Measurements from ENCODE around the gene SCTR. TPM values are rescaled to one million over a fixed set of nuclear protein-coding genes. Genes with fewer than 3 reads are reported as not detected.

Gene SCTR
- total RNA-seq, 1 donor from 2014 or later: 1.9 TPM

DNA sequence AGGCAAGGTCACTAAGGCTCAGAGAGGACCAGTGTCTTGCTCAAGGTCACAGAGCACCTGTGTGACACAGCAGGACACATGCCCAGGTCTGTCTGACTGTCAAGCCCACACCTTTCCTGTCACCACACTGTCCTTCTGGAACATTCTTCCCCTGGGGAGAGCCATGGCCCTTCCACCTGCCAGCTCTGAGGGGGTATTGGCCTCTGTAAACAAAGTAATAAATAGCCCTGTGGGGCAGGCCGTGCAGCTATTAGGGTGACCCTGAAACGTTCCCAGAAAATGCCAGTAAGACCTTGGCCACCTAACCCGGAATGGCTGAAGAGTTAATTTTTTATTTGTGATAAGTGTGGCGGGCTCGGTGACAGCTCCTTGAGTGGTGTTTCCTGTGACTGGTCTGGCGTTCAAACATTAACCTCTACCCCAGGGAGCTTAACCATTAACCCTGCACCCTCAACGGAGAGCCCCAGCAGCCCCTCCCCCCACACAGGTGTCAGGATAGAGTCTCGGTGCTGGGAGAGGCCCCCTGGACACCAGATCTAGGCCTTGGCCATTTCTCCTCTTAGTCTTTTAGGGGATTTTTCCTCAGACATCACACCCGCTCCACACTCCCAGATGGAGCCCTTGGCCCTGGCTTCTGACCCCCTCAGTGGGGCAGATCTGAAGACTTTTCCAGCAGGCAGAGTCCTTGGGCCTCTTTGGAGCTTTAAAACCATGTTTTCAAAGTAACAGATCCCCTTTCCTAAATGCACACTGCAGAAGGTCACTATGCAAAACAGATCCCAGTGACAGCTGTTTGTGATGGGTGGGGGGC lies 36.6 kb downstream of the SCTR start:
- DNase-seq (ENCODE audit: low spot score): no peak

DNA sequence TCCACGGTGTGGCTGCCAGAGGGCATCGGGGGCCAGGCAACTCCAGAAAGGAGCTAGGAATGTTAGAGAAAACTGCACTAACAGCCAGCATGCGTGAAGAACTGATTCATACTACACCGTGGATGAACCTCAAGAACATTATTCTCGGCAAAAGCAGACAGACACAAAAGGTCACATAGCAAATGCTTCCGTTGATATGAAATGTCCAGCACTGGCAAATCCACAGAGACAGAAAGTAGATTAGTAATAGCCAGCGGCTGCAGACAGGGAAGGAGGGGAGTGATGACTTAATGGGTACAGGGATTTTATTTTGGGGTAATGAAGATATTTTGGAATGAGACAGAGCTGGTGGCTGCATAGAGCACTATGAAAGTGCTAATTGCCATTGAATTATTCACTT lies 37.4 kb downstream of the SCTR start:
- no peak for DNase-seq (ENCODE audit: low spot score)

DNA sequence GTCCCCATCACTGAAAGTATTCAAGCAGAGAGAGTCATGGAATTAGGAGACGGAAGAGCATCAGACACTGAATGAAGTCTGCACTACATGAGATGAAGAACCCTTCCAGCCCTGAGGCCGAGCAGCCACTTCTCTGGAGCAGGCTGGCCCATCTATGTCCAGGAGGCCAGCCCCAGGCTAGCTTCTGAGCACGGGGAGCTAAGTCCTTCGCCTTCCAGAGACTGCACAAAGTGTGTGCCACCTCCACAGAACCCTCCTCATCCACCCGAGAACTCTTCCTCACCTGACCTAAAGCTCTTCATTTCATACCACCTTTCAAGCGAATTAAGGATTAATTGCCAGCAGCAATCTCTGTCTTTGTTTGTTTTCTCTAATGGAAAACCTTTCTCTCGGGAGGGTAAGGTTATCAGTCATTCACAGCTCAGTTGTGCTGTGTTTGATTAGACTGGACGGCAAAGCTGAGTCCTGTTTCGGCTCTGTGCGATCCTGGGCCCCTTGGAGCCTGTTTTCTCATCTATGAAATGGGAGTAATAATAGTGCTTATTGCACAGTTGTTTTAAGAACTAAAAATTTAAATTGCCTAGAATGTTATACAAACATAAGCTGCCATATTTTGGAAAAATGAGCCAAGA lies 38.0 kb downstream of the SCTR start:
- DNase-seq (ENCODE audit: low spot score): no peak

DNA sequence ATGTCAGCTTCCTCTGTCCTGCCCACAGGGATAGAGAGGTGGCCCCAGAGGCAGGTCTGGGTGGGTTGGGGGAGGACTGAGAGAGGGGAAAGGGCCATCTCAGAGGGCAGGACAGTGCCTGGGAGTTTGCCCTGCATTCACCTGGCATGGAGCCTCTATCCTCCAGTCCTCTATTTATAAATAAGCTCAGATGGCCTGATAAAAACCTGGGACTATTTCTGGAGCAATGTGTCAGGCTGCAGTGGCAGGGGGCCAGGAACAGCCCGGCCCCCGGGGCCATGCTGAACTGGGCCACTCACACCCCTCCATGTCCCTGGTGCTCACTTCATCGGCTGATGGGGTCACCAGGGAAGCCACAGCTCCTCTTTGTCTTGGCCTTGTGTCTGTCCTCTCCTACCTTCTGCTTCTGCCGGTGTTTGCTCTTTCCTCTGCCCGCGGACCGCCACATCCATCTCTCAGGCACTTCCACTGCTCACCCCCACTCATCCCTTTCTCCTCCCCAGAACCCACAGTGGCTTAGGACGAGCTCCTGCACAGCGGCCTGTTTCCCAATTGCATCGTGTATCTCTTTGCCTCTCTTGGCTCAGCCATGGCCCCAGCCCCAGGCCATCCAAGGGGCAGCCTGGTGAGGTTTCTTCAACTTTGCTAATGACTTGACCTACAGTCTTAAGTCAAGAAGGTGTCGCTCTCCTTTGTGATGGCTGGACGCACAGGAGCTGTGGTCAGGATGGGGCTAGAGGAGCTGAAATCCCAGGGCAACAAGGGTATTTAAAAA lies 38.8 kb downstream of the SCTR start:
- DNase-seq (ENCODE audit: low spot score): no peak

DNA sequence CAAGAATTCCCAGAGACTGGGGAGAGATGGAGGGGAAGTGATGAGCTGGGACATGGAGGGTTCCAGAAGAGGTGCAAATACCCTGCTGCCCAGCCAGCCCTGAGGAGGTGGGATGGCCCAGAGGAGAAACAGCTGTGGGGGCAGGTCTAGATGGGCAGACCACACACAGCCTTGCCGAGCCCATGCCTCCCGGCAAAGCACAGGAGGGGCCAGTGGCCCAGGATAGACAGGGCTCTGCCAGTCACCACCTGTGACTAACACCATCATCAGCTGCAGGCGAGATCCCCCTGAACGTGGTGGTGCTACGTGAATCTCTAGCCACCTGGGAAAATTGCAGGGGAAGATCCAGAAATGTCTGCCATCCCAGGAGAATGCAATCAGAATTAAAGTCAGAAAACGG lies 39.4 kb downstream of the SCTR start:
- no peak for DNase-seq (ENCODE audit: low spot score)

DNA sequence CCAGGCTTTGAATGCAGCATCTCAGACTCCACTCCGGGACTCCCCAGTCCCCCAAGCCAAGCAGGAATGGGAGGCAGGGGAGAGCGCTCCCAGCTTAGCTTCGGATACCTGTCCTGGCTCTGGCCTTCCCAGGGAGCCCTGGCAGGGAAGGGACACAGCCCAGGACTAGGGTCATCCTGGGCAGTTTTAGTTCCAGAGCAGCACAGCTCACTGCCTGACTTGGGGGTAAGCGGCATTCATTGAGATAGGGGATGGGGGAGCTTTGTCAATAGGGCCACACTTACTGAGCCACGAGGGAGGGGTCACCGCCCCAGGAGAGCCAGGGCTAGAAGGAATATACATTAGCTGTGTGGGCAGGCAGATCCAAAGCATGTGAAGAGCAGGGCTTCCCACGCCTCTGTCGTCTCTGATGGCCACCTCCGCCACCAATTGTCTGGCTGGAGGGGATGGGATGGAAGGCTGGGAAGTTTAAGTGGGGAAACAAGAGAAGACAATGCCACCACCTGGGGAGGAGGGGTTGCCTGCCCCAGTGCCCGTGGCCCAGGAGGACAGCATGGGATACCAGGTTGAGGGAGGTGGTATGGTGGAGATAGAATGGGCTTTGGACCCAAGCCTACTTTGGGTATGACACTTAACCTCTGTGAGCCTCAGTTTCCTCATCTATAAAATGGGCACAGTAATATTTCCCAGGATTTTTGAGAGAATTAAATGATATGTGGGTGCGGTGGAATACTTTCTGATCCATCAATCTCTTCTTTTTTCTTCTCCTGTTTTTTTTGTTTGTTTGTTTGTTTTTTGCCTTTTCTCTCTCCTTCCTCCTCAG lies 40.2 kb downstream of the SCTR start:
- DNase-seq (ENCODE audit: low spot score): no peak

DNA sequence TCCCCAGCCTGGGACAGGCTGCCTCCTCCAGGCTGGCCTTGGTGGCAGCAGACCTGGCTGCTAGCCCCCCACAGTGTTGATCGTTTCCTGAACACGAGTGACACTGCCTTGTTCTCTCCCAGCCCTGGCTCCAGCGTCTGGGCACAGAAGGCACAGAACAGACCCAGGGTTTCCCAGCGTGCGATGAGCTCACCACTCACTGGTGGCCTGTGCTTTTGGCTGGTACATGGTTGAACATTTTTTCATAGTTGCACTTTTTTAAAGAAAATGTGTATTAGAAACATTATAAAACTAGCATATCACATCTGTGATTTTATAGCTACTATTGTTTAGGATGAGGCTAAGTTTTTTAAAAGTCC lies 40.9 kb downstream of the SCTR start:
- no peak for DNase-seq (ENCODE audit: low spot score)

DNA sequence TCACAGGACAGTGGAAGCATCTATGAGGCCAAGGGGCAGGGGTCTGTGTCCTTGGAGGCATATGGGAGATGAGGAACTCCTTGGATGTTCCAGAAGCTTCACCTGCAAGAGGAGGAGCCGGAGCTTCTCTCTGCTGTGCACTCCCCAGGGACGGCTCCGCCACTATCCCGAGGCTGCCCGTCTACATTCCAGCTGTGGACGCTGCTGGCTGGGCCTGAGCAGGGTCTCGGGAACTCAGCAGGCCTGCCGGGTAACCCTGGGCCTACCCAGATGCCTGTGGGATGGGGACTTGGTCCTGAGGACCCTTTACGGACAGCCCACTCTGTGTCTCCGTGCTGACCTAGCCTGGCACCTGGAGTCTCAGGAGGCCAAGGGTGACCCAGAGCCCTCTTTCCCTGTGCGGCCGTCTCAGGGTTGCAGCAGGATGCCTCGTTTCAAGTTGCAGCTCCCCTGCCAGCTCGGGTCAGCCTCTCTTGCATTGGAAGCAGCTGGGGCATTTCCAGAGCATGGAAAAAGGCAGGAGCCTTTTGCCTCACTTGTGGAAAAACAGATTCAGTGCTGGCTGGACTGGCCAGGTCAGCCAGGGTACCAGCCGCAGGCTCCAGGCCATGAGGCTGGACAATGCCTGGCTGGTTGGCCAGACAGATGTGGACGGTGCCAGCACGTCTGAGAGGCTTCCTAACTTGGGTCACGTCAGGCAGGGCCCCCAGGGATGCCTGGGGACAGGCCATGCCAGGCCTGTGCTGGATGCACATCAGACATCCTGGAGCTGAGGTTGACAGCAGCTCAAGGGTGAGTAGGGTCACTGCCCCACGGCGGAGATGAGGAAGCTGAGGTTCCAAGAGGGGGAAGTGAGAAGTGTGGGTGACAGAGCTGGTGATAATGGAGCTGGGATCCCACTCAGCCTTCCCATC lies 41.5 kb downstream of the SCTR start:
- DNase-seq (ENCODE audit: low spot score): no peak

DNA sequence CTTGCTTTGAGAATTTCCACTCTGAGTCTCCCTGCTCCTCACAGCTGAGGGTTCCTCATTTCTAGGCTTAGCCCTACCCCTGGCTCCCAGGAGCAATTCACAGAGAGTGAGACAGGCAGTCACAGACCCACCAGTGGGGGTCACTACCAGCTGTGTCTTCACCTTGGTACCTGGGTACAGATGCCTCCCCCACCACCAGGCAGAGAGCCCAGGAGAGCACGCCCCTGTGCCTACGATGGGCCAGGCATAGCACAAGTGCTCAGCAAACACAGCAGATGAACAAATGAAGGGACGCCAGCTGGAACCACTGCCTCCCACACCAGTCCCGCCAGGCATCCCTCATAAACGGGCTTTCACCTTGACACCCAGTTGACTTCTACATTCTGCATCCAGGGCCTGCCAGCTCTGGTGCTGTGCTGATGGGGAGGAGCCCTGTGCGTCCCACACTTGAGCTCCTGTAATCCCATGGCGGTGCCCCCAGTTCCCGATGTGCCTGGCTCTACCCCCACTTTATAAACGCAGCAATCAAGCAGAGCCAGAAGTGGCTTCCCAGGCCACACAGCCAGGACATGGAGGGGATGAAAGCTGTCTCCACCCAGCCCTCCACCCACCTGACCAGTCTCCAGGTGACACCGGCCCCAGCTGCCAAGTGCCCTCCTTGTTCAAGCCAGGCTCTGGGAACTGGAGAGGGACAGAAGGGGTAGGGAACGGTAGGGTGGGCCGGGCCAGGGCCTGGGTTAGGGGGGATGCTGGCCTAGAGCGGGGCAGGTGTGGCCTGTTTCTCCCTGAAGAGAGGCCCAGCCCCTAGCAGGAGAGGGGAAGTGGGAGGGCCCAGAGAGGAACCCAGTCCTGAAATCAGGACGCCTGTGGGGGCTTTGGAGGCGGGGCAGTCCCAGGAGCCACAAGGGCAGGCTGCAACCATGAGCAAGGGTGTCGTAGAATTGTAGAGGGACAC lies 42.5 kb downstream of the SCTR start:
- no peak for DNase-seq (ENCODE audit: low spot score)

DNA sequence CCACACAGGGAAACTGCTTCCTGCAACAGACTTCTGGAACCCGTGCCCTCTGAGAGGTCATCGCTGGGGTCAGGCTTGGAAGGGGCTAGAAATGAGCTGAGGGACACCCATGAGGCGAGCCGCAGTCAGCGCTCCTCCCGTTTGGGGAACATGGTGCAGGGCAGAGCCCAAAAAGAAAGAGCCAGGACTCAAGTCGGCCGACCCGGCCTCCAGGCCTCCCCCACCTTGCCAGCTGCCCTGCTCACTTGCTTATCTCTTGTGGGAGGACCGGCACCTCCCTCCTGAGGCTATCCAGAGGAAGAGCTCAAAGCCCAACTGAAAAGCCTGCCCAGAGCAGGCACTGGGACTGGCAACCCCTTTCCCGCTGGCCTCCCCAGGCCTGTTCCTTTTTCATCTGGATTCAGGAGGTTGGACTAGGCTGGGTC lies 43.6 kb downstream of the SCTR start:
- no peak for DNase-seq (ENCODE audit: low spot score)

DNA sequence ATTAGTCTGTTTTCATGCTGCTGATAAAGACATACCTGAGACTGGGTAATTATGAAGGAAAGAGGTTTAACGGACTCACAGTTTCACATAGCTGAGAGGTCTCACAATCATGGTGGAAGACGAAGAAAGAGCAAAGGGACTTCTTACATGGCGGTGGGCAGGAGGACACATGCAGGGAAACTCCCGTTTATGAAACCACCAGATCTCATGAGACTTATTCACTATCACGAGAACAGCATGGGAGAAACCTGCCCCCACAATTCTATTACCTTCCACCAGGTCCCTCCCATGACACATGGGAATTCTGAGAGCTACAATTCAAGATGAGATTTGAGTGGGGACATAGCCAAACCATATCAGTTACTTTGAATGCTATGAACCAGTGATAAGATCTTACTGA lies 44.1 kb downstream of the SCTR start:
- DNase-seq (ENCODE audit: low spot score): no peak

DNA sequence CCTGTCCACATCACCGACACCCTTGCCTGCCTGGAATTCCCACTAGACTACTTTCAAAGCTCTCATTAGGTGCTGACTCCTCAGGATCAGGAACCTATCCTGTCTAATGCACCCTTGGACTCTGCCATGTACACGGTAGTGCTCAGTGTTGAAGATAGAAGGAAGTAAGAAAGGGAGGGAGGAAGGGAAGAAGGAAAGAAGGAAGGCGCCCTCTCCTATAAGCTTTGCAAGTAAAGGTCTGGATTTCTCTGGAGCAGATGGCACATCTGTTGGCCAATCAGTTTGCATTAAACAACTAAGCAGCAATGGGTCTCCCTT lies 45.3 kb downstream of the SCTR start:
- DNase-seq (ENCODE audit: low spot score): no peak

DNA sequence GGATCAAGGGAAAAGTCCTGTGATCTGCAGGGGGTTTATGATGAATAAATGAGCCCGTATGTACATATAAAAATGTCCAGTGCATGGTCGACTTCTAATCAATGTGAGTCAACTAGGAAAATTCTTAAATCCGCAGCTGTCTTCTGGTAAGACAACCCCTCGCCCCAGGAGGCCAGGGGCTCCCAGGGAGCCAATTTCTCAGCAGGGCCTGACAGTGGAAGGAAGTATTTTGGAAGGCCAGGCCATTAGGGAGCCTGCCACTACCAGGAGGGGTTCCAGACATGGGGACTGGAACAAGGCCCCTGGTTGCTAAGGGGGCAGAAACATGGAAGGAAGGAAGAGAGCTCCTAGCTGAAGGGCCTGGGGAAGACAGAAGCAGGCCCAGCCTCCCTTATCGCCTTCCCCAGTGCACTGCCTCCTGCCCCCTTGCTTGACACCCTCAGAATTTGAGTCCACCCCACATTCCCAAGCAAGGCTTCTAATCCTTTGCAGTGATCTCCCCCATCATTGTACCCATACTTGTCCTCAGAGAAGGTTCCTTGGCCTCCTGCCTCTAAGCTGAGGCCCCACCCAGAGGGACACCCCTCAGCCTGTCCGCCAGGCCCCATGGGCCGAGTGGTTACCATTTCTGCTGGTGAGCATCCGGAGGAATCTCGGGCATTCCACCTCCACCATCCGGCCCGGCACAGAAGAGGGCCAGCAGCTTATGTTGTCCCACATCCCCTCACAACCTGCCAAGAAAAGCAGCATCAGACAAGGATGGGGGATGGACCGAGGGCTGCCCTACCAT lies 45.9 kb downstream of the SCTR start:
- DNase-seq (ENCODE audit: low spot score): no peak

DNA sequence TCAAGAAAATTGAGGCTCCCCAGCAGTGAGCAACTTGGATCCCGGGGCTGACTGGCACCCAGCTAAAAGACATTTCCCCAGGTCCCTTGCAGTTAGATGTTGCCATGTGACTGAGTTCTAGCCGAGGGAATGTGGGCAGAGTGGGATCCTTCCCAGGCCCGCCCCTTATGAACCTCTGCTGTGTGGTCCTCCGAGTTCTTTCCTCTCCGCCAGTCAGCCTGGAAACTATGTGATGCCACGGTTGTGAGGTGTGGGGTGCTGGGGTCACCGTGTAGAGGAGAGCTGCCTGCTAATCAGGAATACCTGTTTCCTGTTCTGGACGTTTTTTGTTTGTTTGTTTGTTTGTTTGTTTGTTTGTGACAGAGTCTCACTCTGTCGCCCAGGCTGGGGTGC lies 47.2 kb downstream of the SCTR start:
- no peak for DNase-seq (ENCODE audit: low spot score)

DNA sequence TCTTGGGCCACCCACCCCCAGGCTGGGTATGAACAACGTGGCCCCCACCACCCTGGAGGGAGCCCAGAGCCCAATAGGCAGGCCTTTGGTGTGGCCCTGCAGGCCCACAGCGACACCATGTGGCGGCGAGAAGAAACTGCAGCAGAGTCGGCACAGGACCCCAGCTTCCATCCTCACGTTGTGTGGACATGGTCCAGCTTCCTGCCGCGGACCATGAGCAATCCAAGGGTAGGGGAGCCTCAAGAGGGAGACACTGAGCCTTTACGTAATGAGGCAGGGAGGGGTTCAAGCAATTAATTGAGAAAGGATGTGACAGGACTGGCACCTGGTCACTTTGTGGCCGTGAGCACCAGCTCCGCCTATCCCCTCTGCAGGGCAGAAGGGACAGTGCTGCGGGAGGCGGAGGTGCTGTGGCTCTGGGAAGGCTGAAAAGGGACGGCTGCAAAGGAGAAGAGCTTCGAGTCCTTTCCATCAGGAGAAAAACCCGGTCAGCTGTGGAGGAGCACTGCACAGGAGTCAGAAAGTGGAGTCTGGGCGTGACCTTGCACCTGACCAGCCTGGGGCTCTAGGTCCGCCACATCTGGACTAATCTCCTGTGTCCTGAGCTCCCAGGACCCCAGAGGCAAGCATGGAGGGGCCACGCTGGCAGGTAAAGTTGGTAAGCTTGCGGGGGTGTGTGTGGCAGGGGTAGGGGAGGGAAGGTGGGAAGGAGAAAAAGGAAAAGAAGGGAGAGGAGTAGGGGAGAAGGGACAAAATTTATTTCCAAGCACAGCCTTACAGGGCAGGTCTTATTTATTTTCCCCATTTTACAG lies 47.8 kb downstream of the SCTR start:
- DNase-seq (ENCODE audit: low spot score): peak; percentile 42

DNA sequence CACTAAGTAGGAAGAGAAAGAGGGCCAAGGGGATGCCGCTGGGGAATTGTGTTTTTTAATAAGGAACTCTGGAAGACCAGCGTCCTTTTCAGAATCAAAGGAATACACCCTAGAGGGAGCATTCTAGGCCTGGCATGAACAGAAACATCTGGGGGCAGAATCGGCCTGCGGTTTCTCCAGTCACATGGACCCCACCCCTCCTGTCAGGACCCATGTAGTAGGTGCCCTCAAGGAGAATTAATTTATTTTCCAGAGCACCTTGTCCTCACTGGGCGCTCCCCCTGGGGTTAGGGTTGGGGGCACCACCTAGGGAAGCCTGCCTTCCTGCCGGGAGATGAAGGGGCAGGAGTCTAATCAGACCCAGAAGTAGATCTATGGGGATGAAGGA lies 48.4 kb downstream of the SCTR start:
- no peak for DNase-seq (ENCODE audit: low spot score)

DNA sequence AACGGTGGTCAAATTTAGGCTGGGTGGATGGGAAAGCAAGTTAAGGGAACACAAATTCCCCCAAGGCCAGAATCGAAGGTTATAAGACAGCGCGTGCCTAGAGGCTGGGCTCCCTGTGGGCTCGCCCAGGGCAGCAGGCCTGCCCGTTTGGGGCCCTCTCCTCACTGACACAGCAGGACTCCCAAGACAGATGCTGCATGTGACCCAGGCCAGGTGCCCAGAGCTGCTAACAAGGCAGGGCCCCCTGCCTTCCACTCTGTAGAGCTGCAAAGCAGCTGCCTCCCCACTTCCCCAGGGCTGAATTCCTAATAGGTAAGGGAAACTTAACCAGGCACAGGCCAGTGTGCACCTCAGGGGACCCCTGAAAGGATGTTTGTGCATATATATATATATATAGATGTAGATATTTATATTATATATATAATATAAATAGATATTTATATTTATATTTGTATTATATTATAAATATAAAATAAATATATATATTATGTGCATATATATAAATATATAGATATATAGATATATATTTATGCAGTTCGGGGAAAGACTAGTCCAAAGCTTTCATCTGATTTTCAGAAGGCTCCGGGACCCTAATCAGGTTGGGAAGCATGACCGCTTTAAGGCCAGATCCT lies 48.9 kb downstream of the SCTR start:
- no peak for DNase-seq (ENCODE audit: low spot score)
